NCI-H2196 (cell line): ENCODE data around the gene RFXANK.
"Not testable (repeated sequence)": the region's sequence is repeated elsewhere in the genome, so short reads cannot be mapped to it uniquely, and the experiment has no call there.

ENCODE experiments used
- DNase-seq: peaks from one replicate; lab custom pipeline; 2025; ENCODE audit not compliant: unreplicated experiment; lab: John Stamatoyannopoulos, UW

The RFXANK gene

GRCh38 chr19:19205416-19206410, 13.7 kb downstream of the RFXANK start:
- no peak for DNase-seq

DNA sequence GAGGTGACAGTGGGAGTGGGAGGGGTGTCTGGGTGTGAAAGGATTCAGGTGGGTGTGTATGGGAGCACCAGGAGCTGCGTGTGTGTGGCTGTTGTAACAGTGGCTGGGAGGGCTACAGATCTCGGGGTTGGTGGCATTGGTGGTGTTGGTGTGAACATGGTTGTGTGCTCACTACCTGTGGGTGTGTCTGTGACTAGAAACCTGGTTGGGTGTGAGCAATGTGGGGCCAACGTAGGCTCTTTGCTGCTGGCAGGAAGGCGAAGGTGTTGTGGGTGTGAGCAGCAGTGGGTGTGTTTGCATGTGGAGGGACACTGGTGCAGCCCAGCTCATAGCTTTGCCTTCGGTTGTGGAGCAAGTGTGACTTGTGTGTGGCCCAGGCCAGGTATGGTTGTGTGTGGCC, 14.9 kb downstream of the RFXANK start:
- DNase-seq, result no peak

DNA sequence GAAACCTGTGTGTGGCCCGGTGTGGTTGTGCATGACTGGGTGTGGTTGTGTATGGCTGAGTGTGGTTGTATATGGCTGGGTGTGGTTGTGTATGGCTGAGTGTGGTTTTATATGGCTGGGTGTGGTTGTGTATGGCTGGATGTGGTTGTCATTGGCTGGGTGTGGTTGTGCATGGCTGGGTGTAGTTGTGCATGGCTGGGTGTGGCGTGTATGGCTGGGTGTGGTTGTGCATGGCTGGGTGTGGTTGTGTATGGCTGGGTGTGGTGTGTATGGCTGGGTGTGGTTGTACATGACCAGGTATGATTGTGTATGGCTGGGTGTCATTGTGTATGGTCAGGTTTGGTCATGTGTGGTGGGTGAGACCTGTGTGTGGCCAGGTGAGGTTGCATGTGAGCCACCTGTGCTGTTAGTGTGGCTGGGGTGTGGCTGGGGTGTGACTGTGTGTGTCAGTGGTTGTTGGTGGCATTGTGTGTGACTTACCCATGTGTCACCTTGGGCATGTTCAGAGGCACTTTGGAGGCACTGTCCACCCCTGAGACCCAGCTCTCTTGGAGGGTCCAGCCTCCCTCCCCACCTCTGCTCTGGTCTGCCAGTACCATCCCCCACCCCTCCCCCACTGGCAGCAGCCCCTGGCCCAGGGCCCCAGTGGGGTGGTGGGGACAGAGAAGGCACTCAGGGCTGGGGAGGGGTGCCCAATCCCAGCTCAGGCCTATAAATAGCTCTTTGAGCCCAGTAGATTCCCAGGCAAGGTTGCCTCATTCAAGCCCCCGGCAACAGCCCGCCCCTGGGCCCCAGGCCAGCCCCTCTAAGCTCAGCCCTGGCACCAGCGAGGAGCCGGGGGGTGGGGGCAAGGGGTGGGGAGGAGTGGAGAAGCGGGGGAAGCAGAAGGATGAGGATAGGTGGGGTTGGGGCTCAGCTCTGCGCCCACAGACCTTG, 15.8 kb downstream of the RFXANK start:
- DNase-seq, result no peak

DNA sequence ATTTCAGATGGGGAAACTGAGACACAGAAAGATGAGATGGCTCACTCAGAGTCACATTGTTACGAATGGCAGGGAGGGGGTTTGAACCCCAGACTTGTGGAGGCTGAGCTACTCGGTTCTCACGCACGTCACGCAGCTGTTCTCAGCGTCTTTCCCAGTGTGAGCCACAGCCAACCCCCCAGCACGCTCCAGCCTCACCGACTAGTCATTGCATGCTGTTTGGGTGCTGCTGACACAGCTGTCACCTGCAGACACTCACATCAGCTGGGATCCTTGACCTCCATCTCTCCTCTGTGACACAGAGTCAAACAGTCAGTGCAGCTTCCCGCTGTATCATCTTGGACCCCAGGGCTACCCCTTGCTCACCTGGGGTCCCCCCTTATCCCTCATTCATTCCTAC, 17.3 kb downstream of the RFXANK start:
- DNase-seq, result no peak

DNA sequence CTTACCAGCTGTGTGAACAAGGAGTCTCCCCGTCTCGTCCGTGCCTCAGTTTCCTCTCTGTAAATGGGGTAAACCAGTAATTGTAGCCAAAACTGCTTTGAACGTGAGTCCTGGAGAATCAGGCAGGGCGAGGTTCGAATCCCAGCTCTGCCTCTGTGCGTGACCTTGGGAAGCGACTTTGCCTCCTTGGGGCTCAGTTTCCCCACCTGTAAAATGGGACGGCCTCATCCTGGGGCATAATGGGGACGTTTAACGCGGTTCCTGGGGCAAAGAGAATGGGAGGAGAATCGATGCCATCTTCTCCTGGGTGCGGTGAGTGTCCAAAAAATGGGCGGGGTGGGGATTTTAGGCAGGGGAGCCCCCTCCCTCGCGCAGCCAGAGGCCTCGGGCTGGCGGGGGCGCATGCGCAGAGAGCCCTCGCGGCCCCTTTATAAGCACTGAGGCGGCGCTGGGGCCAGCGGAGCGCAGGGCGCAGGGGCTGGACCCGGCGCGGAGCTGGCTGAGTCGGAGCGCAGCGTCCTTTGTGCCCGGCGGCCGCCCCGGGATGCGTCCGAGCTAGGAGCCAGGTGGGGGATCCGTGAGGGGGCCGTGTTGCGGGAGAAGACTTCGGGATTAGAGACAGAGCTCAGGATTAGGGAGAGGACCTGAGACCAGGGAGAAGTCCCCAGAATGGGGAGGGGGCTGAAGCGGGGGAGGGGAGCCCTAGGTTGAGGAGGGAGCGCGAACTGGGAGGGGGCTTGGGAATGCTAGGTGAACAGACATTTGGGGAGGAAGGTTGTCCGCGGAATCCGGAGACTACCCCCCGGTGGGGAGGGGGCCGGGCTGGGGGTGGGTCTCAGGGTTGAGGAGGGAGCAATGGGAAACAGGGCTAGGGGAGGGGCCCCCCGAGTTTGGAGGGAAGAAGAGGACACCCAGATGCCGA, 19.7 kb downstream of the RFXANK start, which contains the start of gene NCAN:
Gene NCAN (plus strand): TSS at position 460 of the 922 bp plus-strand sequence. CDS start 4,996 bp downstream, outside the sequence.
- DNase-seq, result peak; percentile 18

DNA sequence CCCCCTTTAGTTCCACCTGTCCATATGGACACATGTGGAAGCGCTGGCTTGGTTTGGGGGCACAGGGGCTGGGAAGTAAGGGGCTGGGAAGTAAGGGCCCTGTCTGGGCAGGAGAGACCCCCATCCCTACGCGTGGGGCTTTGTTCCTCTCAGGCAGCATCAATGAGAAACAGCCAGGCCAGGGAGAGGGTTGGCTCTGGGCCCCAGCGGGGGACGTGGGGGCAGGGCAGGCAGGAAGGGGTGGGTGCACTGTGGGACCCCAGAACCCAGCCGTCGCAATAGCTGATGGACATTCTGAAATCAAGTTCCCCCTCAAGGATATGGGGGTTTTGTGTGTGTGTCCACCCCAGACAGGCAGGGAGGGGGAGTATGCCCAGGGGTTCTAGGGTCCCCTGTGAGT, 20.9 kb downstream of the RFXANK start:
- no peak for DNase-seq

GRCh38 chr19:19213426-19214158, 21.5 kb downstream of the RFXANK start:
- DNase-seq, result no peak

DNA sequence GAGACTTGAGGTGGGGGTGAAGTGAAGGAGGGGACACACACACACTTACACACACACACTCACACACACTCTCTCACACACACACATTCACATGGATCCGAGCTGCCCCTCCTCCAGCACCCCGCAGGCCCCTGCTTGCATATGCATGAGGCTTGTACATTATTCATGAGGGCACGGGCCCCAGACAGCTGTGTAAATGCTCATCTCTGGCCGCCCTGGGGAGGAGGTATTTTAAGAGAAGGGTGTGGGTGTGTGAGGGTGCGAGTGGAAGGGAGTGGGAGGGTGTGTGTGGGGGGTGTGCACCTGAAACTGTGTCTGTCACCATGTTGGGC, 22.1 kb downstream of the RFXANK start:
- DNase-seq, result no peak

- DNase-seq, result no peak
These were observed 22.8 kb downstream of the RFXANK start for GRCh38 chr19:19214892-19215291.

GRCh38 chr19:19215792-19216191, 23.7 kb downstream of the RFXANK start:
- no peak for DNase-seq

GRCh38 chr19:19217099-19217498, 25.0 kb downstream of the RFXANK start:
- peak; percentile 34 for DNase-seq

- DNase-seq, result no peak
These were observed 26.9 kb downstream of the RFXANK start for GRCh38 chr19:19218911-19219310.

DNA sequence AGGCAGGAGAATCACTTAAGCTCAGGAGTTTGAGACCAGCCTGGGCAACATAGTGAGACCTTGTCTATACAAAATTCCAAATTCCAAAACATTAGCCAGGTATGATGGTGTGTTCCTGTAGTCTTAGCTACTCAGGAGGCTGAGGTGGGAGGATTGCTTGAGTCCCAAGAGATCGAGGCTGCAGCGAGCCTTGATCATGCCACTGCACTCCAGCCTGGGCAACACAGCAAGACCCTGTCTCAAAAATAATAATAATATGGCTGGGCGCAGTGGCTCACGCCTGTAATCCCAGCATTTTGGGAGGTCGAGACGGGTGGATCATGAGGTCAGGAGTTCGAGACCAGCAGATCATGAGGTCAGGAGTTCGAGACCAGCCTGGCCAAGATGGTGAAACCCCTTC, 28.9 kb downstream of the RFXANK start:
- not testable (repeated sequence) for DNase-seq

DNA sequence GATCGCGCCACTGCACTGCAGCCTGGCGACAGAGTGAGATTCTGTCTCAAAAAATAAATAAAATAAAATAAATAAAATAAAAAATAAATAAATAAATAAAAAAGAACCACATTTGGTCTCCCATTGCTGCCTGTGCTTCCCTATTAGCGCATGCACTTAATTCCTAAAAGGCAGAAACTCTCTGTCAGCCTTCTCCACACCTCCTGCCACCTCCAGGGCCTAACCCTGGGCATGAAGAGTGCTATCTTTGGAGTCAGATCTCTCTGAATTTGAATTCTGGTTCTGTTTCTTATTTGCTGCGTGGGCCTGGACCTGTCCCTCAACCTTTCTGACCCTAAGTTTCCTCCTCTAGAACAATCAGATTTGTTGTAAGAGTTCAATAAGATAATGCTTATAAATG, 31.0 kb downstream of the RFXANK start:
- DNase-seq, result no peak

DNA sequence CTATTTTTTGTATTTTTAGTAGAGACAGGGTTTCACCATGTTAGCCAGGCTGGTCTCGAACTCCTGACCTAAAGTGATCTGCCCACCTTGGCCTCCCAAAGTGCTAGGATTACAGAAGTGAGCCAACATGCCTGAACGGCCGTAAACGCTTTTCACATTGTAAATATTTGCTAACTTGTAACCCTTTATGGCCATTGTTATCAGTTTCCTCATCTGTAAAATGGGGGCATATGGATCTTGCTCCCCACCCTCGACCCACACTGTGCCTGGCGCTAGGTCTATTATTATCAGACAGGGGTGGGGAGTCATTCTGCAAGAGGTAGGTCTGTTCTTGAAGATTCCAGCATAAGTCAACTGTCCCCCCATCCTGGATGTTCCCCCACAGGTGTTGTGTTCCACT, 31.6 kb downstream of the RFXANK start:
- no peak for DNase-seq

- DNase-seq, result no peak
These were observed 32.2 kb downstream of the RFXANK start for GRCh38 chr19:19224150-19224851.

GRCh38 chr19:19224852-19225494, 32.9 kb downstream of the RFXANK start:
- DNase-seq, result peak; percentile 95

DNA sequence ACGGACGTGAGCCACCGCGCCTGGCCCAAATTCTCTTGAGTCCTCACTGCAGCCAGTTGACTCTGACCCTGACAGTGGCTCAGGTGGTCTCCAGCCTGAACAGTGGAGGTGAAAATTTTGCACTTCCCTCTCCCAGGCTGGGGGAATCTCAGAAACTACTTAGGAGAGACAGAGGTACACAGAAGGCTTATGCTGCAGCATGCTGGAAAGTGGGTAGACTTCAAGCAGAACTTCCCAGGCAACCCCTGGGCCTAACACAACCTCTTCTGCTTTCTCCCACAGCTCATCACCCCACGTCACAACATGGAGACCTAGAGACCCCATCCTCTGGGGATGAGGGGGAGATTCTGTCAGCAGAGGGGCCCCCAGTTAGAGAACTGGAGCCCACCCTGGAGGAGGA, 34.1 kb downstream of the RFXANK start:
- no peak for DNase-seq

DNA sequence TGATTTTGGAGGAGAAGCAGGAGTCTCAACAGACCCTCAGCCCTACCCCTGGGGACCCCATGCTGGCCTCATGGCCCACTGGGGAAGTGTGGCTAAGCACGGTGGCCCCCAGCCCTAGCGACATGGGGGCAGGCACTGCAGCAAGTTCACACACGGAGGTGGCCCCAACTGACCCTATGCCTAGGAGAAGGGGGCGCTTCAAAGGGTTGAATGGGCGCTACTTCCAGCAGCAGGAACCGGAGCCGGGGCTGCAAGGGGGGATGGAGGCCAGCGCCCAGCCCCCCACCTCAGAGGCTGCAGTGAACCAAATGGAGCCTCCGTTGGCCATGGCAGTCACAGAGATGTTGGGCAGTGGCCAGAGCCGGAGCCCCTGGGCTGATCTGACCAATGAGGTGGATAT, 34.6 kb downstream of the RFXANK start:
- no peak for DNase-seq
